ENCODE data around the gene KMT5C. TPM values are rescaled to one million over a fixed set of nuclear protein-coding genes. Genes with fewer than 3 reads are reported as not detected.

Gene KMT5C
- total RNA-seq, 1 donor: 14.3 TPM

DNA sequence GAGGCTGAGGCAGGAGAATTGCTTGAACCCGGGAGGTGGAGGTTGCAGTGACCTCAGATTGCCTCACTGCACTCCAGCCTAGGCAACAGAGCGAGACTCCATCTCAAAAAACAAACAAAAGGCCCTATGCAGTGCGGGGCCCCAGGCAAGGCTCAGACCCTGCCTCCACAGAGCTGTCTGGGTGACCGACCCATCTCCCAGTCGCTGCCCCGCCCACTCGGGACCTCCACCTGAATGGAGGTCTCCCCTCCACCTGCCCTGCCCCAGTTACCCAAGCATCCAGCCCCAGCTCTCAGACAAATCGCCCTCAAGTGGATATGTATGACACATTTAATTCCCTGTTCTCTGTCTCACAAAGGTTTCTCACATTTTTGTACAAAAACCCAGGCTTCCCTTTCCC is 25.6 kb downstream of the KMT5C start:
- H3K4me3 ChIP-seq (ENCODE audit: low read length): no peak overlapping the region
- H3K4me1 ChIP-seq (ENCODE audit: insufficient read depth, low read length): peaks cover 6% of the 10 kb centered on the region
- H3K27me3 ChIP-seq (ENCODE audit: insufficient read depth, low read length): peaks cover 14% of the 10 kb centered on the region
- H3K9me3 ChIP-seq (ENCODE audit: low read depth, low read length): no peaks in the 10 kb centered on the region

DNA sequence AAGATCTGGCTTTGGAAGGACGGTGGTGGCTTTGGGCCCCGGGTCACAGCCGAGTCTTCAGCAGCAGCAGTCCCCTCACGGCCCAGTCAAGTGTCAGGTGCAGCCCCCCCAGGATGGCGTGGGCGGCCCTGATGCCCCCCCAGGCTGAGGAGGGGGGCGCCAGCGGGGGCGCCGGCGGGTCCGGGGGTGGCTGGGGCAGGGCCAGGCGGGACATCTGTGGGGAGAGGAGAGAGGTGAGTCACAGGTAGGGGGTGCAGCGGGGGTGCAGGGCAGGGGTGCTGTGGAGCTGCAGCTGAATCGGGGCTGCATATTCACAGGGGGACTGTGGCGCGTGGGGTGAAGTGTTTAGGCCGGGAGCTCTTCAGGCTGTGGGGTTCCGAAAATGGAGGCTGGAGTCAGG is 26.3 kb downstream of the KMT5C start:
- H3K9me3 ChIP-seq (ENCODE audit: low read depth, low read length): no peaks in the 10 kb centered on the region
- H3K4me1 ChIP-seq (ENCODE audit: insufficient read depth, low read length): peaks cover 6% of the 10 kb centered on the region
- H3K27me3 ChIP-seq (ENCODE audit: insufficient read depth, low read length): peaks cover 19% of the 10 kb centered on the region
- no peak overlapping the region for H3K4me3 ChIP-seq (ENCODE audit: low read length)

DNA sequence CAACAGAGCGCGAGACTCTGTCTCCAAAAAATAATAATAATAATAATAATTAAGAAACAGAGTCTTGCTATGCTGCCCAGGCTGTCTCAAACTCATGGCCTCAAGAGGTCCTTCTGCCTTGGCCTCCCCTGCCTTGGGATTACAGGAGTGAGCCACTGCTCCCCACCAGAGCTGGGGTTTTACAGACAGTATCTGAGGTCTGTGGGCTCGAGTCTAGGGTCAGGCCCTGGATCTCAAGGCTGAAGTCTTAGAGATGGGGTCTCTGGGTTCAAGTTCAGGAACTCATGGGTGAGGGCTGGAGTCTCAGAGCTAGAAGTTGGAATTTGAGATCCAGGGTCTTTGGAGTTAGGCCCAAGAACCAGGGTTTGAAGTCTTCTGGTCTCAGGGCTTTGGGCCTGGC is 27.1 kb downstream of the KMT5C start:
- H3K9me3 ChIP-seq (ENCODE audit: low read depth, low read length): no peaks in the 10 kb centered on the region
- H3K27me3 ChIP-seq (ENCODE audit: insufficient read depth, low read length): peaks cover 23% of the 10 kb centered on the region
- peaks cover 6% of the 10 kb centered on the region for H3K4me1 ChIP-seq (ENCODE audit: insufficient read depth, low read length)
- H3K4me3 ChIP-seq (ENCODE audit: low read length): no peak overlapping the region

DNA sequence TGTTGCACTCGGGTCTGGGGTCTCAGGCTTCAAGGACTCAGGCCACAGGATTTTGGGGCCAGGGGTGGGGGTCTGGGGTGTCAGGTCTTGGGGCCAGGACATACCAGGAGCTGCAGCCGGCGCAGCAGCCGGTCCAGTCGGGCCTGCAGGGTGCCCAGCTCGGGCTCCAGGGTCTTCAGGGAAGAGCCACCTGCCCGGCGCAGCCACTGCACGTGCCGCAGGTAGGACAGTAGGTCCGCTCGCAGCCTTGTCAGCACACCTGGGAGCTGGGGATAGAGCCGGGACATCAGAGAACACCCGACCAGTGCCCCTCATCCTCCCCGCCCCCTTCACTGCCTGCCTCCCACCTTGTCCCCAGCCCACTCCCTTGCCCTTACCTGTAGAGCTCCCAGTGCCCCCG is 28.4 kb downstream of the KMT5C start:
- H3K9me3 ChIP-seq (ENCODE audit: low read depth, low read length): no peaks in the 10 kb centered on the region
- no peak overlapping the region for H3K4me3 ChIP-seq (ENCODE audit: low read length)
- peaks cover 6% of the 10 kb centered on the region for H3K4me1 ChIP-seq (ENCODE audit: insufficient read depth, low read length)
- H3K27me3 ChIP-seq (ENCODE audit: insufficient read depth, low read length): peaks cover 33% of the 10 kb centered on the region

DNA sequence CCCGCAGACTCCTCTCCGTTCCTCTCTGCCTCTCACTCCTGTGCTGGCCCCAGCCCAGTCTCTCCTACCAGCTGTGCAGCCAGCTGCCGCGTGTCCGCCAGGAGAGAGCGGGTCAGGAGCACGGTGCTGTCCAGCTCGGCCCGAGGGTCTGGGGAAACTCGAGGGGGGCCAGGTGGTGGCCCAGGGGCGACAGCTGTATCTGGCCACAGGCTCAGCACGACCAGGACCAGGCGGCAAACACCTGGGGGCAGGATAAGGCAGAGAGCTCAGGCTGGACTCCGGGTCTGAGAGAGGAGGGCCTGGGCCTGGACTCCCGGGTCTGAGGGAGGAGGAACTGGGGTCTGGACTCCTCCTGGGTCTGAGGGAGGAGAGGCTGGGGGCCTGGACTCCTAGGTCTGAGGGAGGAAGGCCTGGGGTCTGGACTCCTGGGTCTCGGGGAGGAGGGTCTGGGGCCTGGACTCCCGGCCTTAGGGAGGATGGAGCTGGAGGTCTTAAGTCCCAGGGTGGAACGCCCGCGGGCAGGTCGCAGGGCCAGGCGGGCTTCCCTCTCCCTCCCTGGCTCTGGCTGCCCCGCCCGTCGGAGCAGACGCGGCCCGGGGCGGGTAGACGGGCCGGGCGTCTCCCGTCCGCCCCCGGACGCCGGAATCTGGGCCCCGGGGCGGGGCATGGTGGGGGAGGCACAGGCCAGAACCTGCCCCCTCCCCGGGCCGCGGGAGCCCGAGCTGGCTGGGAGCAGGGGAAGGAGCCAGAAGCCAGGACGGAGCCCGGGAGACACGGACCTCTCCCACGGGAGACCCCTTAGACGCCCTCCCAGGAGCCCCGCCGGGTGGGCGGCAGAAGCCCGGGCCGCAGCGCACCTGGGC is 29.3 kb downstream of the KMT5C start:
- Histone ChIP-seq H3K9me3 (ENCODE audit: low read depth, low read length) (no peaks in the 10 kb centered on the region), H3K4me1 (ENCODE audit: insufficient read depth, low read length) (peaks cover 6% of the 10 kb centered on the region), H3K27me3 (ENCODE audit: insufficient read depth, low read length) (peaks cover 33% of the 10 kb centered on the region), H3K4me3 (ENCODE audit: low read length) (no peak overlapping the region)

DNA sequence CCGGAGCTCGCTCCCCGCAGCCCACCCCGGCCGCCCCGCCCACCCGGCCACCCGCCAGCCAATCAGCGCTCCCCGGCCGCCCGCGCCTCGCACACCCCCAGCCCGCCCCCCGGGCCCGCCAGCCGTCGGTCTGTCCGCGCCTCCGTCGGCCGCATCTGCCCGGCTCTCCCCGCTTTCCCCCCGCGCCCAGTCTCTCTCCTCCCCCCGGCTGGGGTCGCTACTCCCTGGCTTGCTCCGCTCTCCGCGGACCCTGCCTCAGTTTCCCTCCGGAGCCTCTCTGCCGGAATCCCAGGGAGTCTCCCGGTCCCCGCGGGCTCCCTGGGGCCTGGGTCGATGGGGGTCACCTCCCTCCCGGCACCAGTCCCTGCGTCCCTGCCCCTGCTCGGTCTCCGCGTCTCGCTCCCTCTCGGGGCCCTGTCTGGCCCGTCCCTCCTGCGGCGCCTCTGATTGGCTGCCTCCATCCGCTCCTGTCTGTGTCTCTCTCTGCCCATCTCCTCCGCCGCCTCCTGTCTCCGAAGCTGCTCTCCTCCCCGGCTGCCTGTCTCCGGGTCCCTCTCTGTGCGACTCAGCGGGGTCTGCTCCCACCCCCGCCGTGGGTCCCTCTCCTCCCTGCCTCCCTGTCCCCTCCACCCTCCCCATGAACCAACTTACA is 30.1 kb downstream of the KMT5C start:
- no peak overlapping the region for H3K4me3 ChIP-seq (ENCODE audit: low read length)
- peaks cover 6% of the 10 kb centered on the region for H3K4me1 ChIP-seq (ENCODE audit: insufficient read depth, low read length)
- H3K27me3 ChIP-seq (ENCODE audit: insufficient read depth, low read length): peaks cover 33% of the 10 kb centered on the region
- H3K9me3 ChIP-seq (ENCODE audit: low read depth, low read length): no peaks in the 10 kb centered on the region

DNA sequence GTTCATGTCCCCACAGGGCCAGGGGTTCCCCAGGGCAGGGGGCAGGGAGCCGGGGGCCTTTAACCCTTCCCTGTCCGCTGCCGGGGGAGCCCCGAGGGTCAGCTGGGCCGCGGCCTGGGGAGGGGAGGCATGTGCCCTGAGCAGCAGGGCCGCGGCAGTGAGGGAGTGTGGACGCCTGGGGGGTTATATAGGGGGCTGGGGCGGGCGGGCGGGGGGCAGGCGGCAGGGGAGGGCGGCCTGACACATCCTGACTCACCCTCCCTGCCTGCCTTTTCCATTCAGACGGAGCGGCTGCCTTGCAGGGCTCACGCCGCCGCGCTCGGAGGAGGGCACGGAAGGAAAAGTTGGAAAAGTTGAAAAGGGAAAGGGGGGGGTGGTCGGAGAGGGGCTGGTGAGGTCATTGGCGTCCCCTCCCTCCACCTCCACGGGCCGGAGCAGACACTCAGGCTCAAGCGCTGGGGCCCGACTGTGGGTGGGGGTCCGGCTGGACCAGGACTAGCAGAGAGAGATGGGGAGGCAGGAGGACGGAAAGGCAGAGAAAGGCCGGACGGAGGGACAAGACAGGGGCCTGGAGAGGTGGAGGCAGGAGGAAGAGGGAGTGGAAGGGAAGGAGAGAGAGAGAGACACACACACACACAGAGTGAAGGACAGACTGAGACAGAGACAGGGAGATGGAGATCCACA is 30.8 kb downstream of the KMT5C start, which contains the start of gene IL11:
TSS of gene IL11 (minus strand) at position 159 of the 684 bp plus-strand sequence. CDS start at position 6, 153 bp downstream.
- Histone ChIP-seq H3K9me3 (ENCODE audit: low read depth, low read length) (no peaks in the 10 kb centered on the region), H3K4me3 (ENCODE audit: low read length) (no peak within 1 kb of the TSS), H3K27me3 (ENCODE audit: insufficient read depth, low read length) (peaks cover 36% of the 10 kb centered on the region), H3K4me1 (ENCODE audit: insufficient read depth, low read length) (peaks cover 6% of the 10 kb centered on the region)

DNA sequence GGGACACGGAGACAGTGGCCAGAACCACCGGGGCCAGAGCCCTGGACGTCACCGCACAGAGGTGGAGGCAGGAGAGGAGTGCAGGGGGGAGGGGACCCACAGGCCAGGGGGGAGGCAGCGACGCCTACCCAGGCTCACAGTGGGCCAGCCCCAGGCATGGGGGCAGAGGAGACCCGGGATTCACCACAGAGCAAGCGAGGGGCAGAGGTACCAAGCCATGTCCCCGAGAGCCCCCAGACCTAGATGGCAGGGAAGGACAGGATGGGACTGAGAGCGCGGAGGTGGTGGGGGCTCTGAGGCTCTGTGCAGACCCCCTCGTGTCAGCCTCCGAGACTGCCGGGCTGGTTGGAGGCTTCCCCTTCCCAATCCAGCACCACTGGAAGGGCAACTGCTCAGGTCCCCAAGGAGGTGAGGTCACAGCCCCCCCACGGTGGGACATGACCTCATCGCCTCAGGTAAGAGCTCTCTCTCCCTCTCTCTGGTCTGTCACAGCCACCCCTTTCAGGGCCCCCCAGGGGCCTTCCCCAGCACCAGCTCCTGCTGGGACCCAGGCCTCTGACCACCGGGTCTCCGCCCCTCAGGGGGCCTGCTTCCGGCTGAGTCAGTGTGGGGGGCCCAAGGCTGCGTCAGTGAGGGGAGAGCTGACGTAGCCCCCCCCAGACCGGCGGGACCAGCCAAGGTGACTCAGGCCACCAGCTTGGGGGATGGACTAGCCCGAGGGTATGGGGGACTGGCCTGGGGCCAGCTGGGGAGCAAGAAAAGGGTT is 32.8 kb downstream of the KMT5C start:
- no peak overlapping the region for H3K4me3 ChIP-seq (ENCODE audit: low read length)
- H3K4me1 ChIP-seq (ENCODE audit: insufficient read depth, low read length): peaks cover 6% of the 10 kb centered on the region
- no peaks in the 10 kb centered on the region for H3K9me3 ChIP-seq (ENCODE audit: low read depth, low read length)
- H3K27me3 ChIP-seq (ENCODE audit: insufficient read depth, low read length): peaks cover 42% of the 10 kb centered on the region

DNA sequence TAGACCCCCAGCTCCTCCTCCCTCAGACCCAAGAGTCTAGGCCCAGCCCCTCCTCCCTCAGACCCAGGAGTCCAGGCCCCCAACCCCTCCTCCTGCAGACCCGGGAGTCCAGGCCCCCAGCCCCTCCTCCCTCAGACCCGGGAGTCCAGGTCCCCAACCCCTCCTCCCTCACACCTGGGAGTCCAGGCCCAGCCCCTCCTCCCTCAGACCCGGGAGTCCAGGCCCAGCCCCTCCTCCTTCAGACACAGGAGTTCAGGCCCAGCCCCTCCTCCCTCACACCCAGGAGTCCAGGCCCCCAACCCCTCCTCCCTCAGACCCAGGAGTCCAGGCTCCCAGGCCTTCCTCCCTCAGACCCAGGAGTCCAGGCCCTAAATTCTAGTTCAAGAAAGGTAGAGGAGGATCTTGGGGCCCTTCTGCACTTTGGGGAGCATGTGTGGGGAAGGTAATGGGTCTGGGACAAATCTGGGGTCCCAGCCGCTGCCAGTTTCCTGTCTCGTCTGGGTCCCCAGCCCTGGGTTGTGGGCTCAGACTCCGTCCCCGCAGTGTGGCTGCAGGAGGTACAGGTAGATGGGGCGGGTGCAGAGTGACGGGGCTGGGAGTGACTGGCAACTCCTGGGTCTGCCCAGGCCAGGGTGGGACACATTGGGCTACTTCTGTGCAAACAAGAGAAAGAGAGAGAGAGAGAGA is 33.8 kb downstream of the KMT5C start:
- peaks cover 41% of the 10 kb centered on the region for H3K27me3 ChIP-seq (ENCODE audit: insufficient read depth, low read length)

DNA sequence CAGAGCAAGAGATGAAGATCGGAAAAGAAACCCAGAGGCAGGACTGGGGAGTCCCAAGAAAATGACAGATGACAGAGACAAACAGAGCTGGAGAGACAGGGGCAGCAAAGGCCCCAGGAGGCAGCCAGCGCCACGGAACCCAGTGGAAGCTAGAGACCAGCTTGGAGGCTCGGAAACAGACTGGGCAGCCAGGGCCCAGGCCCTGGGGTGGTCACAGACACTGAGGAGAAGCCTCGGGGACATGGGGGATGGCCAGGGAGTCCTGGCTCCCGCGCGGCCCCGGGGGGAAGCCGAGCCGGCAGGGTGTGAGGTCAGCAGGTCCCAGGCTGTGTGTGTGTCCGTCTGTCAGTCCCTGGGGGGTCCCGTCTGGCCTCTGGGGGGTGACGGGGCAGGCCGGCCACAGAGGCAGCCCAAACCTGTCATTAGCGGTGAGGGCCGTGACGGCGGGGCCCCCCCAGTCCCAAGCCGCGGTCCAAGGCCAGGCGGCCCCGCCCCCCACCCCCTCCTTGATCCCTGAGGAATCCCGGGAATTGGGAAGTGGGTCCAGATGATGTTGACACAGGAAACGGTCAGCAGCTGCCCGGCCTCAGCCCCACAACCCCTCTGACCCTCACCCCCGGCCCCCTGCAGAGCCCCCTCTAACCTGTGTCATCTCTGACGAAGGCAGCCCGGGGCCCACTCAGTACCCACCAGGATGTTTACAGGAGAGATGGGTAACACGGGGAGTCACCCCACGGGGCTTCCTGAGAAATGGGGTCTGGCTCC is 34.5 kb downstream of the KMT5C start:
- H3K9me3 ChIP-seq (ENCODE audit: low read depth, low read length): no peaks in the 10 kb centered on the region
- H3K4me3 ChIP-seq (ENCODE audit: low read length): no peak overlapping the region
- H3K27me3 ChIP-seq (ENCODE audit: insufficient read depth, low read length): peaks cover 34% of the 10 kb centered on the region
- H3K4me1 ChIP-seq (ENCODE audit: insufficient read depth, low read length): peaks cover 1% of the 10 kb centered on the region

More for the DNA sequence above, 33.8 kb downstream of the KMT5C start:
- Histone ChIP-seq H3K4me3 (ENCODE audit: low read length) (no peak overlapping the region), H3K9me3 (ENCODE audit: low read depth, low read length) (no peaks in the 10 kb centered on the region), H3K4me1 (ENCODE audit: insufficient read depth, low read length) (peaks cover 6% of the 10 kb centered on the region)

DNA sequence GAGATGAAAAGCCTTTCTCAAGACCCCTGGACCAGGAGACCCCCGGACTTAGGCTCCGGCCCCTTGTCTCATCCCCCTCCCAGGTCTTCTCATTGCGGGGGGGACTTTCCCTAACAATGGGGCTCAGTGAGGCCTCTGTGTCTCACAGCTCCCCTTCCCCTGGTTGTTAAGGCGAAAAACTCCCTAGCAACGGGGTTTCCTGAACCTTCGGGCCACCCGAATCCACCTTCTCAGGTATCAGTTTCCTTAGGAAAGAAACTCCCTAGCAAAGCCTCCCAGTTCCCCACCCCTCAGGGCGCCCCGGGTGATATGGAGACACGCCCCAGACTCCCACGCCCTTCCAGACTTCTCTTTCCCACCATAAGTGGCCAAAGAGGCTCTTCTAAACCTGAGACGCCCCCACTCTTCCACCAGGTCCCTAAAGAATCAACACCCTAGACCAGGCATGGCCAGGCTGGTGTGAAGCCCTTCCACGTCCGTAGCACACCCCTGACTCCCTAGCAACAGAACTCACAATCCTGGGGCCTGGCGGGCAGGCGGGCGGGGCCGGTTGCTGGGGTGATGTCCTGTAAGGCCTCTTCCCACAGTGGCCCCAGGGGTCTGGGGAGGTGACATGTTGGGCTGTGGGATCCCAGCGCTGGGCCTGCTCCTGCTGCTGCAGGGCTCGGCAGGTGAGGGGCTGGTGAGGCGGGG is 36.7 kb downstream of the KMT5C start, which contains the start of gene TMEM190:
TSS of gene TMEM190 (plus strand) at position 586 of the 693 bp plus-strand sequence. CDS start at position 614, 28 bp downstream.
- Histone ChIP-seq H3K4me1 (ENCODE audit: insufficient read depth, low read length) (no peaks in the 10 kb centered on the region), H3K4me3 (ENCODE audit: low read length) (no peak within 1 kb of the TSS), H3K9me3 (ENCODE audit: low read depth, low read length) (no peaks in the 10 kb centered on the region), H3K27me3 (ENCODE audit: insufficient read depth, low read length) (peaks cover 21% of the 10 kb centered on the region)

DNA sequence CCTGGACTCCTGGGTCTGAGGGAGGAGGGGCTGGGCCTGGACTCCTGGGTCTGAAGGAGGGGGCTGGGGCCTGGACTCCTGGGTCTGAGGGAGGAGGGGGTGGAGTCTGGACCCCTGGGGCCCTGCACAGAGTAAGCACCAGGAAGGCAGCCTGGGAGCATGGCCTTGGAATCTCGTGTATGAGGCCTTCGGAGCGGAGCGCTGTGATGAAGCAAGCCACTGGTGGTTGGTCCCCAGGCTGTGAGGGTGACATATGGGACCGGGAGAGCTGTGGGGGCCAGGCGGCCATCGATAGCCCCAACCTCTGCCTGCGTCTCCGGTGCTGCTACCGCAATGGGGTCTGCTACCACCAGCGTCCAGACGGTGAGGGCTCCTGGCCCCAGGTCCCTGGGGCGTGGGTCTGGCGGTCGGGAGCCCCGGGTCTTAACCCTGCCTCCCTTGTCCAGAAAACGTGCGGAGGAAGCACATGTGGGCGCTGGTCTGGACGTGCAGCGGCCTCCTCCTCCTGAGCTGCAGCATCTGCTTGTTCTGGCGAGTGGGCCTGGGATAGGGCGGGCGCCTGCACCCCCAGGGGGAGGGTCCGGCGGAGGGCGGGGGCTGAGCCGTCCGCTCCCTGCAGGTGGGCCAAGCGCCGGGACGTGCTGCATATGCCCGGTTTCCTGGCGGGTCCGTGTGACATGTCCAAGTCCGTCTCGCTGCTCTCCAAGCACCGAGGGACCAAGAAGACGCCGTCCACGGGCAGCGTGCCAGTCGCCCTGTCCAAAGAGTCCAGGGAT is 37.9 kb downstream of the KMT5C start:
- H3K4me1 ChIP-seq (ENCODE audit: insufficient read depth, low read length): no peaks in the 10 kb centered on the region
- no peak overlapping the region for H3K4me3 ChIP-seq (ENCODE audit: low read length)
- no peaks in the 10 kb centered on the region for H3K9me3 ChIP-seq (ENCODE audit: low read depth, low read length)
- H3K27me3 ChIP-seq (ENCODE audit: insufficient read depth, low read length): peaks cover 12% of the 10 kb centered on the region

All from mononuclear cell (primary cell).